EL (cell line): ENCODE measurements around the gene HOXC10.

Experiments
- DNase-seq: peaks from one replicate; pipeline ENCODE4 v3.0.0-alpha.2; 2016

The HOXC10 gene

DNA sequence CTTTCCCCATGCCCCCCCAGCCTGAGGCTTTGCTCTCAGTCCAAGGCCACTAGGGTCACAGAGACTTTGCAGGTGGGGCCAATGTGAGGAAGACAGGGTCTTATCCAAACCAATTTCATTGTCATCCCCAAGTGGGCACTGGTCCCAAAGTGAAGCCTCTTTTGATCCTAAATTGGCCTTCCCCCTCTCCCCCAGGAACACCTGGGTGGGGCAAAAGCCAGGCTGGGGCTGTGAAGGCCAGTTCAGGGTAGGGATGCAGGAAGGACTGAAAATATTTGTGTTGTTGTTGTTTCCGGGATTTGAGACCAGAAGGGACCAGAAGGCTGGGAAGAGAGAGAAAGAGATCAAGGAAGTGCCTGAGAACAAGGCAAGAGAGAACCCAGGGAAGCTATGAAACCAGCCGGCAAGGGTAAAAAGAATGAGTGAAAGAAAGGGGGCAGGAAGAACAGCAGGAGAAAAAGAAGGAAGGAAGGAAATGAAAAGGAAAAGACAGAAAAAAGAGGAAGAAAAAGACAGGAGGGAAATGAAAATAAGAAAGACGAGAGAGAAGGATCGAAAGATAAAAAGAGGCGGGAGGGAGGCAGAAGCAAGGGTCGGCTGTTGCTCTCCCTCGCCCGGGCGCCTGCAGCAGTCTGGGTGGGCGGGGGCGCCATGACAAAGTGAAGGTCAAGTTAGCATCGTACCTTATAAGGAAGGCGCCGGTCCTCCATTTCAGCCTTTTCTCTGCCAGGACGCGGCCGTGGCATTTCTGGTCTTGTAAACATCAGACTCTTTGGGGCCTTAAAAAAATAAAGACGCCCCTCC is 19.5 kb upstream of the HOXC10 start:
- peak; percentile 81 for DNase-seq

DNA sequence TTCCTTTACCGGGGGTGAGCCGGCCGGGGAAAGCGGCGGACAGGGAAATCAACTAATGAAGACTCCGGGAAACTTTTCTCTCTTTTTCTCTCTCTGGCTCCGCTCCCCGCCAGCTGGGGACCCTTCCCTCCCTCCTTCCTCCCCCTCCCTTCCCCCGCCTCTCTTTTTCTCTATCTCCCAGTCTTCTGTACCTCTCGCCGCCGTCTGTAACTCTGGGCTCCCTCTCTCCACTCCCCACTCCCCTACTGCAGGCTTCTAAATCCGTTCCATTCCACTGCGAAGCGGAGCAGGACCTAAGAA is 18.9 kb upstream of the HOXC10 start:
- no peak for DNase-seq

DNA sequence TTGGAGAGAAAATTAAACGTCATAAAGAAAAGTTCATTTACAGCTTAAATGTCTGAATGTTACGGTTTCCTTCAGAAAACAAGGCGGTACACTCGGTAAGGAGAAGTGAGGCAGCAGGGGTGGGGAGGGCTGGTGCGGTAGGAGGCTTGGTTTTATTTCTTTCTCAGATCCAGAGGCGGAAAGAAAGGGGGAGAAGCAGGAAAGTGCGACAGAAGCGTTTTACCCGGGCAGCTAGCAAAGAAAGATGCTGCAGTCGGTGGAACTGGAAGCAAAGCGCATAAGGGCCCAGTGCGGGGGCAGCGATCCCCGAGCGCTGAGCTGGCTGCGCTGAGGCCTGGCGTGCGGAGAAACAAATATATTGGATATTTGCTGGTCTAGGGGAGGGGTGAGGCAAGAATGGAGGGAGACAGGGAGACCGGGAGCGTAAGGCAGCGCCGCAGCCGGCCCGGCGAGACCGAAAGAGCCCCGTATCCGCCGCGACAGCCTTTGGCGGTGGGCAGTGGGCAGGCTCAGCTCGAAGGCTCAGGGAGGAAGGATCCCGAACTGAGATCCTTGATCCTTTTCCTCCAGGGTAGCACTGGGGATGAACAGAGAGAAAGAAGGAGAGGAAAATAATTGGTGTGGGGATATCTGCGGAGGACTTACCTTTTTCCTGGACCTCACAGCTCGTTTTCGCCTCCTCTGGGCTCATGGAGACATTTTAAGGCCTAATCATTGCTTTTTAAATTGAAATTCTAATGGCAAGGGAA is 18.4 kb upstream of the HOXC10 start:
- DNase-seq: peak; percentile 54

DNA sequence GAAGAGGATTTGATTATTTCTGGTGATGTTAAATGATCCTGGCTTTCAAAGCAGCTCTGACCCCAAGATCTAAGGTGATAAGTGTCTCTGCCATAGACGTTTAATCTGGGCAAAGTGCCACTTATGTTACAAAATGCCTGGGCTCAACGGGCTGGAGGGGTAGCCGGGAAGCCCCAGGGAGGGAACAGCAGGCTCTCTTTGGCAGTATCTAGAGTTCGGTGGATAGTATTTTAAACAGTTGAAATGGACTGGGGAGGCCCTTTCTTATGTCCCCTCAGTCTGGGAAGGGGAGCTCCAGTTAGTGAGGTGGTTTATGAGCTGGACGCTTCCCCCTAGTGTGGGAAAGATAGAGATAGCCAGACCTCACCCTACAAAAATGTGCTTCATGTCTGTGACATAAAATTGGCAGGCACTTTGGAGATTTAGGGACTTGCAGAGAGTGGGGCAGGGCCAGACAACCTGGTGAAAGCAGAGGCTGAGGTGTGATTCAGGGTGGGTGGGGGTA is 17.5 kb upstream of the HOXC10 start:
- peak; percentile 71 for DNase-seq

DNA sequence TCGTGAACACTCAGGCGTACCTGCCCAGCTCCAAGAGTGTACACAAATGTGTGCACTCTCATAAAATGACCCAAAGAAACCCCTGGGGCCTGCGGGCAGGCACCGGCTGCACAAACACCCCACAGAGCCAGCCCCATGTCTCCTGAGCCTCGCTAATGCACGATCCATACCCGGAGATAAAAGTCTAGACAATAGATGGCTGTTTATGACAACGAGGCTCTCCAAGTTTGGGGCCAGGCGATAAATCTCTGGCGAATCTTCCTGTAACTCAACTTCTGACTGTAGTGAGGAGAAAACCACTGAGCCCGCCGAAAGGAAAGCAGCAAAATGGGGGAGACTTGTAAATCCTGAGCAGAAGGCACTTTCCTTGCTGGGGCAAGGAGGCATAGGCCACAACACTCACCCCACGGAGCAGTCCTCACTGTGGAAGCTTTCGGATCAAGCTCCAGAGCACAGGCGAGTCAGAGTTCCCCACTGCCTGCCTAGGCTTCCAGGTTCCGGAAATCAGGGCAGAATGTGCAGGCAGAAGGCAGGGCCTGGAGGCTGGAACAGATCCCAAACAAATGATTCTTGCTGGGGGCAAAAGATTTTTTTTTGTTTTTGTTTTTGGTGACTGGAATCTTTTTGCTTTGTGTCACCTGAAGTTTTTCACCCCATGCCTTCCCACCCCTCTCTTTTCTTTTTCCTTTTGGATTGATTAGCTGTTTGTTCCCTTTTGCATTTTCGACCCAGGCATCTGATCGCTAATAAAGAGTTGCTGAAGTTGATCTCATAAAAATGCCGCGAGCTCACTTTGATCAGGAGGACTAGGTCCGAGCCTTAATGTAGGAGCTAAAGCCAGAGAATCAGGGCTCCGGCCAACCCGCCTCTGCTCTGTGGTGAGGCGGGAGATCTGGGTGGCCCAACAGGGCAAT is 16.5 kb upstream of the HOXC10 start:
- peak; percentile 59 for DNase-seq

DNA sequence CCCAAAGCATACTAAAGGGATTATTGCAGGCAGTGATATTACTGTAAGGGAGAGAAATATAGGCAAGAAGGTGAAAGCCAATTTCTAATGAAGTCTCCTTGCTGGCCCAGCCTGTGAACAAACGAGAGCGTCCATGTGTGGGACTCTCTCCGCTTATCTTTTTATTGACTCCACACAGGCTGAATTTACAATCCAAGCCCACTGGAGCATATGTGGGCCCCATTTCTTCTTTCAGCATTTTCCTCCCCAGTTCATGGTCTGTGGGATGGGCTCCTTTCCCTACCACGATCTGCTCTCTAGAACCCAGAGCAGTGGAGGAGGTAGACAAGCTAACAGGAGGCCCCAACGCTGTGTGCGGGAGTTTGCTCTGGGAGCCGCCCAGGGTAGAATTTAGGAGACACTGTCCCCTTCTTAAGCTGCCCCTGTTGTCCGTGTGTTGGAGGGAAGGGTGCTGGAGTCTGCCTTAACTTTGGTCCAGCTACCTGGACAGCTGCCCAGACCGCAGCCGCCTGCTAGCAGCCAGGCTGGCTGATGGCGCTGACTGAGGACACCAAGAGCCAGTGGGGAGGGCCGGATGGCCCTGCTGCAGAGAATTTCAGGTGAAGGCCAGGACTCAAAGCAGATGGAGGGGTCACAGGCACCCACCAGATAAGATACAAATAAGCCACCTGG is 15.2 kb upstream of the HOXC10 start:
- DNase-seq: no peak

DNA sequence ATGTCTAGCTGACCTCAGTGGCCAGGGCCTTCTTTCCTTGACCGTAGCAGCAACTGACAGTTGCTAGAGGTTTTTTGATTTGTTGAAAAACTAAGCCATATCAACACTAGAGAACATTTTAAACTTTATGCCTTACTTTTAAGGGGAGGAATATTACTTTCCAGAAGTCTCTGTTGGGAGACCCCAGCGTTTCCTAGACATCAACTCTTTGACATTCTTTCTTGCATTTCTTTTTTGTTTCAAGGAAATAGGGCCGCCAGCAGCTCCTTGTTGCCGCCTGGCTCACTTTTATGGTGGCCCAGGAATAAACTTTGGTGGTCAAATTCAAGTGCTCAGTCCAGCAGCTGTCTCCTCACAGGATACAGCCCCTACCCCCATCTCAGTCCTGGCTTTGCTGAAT is 14.5 kb upstream of the HOXC10 start:
- DNase-seq: no peak

DNA sequence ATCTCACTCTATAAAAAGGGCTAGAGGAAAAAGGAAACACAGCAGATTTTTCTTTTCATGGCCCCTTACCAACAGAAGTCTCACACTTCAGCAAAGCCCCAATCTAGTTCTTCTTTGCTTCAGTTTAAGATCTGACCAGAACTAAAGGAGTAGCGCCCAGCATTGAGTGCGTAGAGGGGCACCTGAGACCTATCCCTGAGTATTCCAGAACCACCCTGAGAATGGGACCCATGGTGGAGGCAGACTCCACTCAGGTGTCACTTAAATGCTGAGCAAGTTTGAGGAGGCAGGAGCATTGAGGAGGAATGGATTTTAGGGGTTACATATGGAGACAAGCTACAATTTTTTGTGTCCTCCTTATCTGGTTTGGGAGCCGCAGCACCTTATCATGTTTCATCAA is 13.8 kb upstream of the HOXC10 start:
- no peak for DNase-seq

DNA sequence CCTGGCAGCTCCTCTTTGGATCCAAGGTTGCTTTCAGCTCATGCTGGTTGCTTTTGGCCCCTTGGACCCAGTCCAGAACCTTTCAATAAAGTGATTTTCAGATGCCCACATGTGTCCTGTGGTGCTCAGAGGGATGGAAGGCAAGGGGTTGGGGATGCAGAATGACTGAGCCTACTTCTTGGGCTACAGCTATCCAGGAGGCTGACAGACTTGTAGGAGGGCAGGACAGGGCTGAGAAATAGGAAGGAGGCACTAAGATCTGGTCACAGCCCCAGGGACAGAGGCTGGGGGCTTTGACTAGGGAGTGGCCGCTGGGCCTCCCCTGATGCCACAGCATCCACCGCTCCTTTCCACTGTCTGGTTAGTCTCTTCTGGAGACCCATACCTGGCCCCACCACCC is 13.3 kb upstream of the HOXC10 start:
- no peak for DNase-seq

DNA sequence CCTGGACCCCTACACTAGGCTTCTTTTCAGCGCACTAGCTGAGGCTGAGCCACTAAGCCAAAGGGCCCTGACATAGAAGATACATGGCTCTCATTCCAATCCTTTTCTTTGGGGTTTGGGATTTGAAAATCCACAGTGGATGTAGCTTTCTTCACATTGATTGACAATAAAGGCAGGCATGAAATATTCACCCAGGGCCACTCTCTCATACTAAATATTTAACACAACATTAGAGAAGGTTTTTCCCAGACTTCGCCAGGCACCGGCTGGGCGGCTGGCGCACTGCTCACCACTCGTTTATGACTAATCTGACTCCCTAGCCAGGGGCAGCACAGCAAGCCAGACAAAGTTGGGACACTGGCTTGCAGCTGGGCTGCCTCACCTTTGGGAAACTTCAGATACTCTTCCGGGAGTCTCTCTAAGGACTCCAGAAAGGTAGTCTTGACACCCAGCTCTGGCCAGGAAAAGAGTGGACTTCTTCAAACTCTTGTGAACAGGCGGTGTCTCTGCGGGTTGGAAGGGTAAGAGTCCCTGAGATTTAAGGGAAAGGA is 12.7 kb upstream of the HOXC10 start:
- peak; percentile 64 for DNase-seq

DNA sequence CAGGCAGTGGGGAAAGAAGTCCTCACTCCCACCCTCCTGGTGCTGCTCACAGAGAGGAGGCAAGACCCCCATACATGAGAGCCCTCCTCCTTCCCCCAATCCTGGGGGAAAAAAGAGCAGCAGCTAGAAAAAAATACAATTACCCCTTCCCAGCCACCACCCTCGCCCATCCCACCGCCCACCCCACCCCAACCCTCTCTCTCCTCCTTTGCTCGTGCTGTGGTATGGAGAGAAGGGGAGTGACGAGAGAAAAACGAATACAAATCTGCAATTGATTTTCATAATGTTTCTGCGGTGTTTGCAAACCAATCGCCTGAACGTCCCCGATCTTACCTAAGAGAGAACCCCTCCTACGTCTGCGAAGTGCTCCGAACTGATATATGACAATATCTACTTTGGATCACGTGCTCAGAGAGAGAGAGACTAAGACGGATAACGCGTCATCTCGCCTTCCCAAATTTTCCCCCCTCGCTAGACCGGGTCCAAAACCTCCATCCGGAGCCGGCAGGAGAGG is 12.2 kb upstream of the HOXC10 start, which contains the start of gene HOXC11:
TSS of gene HOXC11 (plus strand) at position 405 of the 514 bp plus-strand sequence. CDS start 116 bp downstream, outside the sequence.
- peak; percentile 41 for DNase-seq

DNA sequence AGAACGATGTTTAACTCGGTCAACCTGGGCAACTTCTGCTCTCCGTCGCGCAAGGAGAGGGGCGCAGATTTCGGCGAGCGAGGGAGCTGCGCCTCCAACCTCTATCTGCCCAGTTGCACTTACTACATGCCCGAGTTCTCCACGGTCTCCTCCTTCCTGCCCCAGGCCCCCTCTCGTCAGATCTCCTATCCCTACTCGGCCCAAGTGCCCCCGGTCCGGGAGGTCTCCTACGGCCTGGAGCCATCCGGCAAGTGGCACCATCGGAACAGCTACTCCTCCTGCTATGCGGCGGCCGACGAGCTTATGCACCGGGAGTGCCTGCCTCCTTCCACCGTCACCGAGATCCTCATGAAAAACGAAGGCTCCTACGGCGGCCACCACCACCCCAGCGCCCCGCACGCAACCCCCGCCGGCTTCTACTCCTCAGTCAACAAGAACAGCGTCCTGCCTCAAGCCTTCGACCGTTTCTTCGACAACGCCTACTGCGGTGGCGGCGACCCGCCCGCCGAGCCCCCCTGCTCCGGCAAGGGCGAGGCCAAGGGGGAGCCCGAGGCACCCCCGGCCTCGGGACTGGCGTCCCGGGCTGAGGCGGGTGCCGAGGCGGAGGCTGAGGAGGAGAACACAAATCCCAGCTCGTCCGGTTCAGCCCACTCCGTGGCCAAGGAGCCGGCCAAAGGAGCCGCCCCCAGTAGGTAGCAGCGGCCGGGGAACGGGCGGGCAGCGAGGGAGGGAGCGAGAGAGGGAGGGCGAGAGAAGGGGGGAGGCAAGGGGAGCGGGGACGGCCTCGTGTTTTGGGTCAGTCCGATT is 11.5 kb upstream of the HOXC10 start:
- peak; percentile 63 for DNase-seq

DNA sequence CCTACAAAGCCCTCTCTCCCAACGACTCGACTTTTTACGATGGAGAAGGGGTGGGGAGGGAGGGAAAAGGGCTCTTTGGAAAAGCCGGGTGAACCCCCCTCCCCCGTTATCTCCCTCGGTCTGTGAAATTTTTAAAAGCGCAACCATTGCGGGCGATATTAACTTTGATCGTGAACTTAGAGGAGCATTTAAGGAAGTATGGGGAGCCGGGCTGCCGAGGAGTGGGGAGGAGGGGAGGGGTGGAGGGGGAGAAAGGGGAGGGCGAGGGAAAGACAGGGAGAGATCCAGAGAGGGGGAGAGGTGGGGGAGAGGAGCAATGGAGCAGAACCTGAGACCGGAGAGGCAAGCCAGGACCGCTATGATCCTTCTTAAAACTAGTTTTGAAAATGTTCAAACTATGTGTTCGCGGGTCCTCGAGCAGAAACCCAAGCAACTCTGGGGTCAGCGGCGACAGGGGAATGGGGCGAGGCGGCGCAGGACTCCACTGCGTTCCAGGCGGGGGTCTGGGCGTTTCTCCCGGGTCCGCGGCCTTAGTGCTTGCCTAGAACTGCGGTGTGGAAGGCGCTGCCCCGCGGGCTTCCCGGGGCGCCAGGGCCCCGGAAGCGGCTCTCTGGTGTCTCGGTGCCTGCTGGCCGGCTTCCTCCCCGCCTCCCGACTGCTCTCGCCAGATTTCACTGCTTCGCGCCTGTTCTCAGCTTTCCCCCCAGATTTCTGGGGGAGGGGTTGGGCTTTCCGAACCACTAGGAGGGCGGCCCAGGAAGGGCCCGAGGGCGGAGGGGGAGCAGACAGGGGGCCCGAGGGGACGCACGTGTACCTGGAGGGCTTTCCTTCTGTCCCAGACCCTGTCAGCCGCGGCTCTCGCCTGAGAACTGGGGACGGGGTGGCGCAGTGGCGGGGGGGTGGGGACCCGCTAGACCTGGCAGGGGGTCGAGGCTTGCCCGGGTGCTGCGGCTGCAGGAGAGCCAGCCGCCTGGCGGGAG is 10.6 kb upstream of the HOXC10 start, which contains the start of gene HOTAIR:
TSS of gene HOTAIR (minus strand) at position 871 of the 980 bp plus-strand sequence.
- peak; percentile 79 for DNase-seq

DNA sequence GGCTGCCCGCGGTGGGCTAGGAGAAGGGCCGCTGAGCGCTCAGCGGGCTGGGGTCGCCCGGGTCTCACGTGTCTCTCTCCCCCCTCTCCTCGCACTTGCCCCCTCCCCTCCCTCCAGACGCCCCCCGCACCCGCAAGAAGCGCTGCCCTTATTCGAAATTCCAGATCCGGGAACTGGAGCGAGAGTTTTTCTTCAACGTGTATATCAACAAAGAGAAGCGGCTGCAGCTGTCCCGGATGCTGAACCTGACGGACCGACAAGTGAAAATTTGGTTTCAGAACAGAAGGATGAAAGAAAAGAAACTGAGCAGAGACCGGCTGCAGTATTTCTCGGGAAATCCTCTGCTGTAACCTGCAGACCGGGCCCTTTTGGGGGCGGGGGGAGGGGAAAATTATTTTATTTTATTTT is 9.9 kb upstream of the HOXC10 start:
- DNase-seq: no peak

DNA sequence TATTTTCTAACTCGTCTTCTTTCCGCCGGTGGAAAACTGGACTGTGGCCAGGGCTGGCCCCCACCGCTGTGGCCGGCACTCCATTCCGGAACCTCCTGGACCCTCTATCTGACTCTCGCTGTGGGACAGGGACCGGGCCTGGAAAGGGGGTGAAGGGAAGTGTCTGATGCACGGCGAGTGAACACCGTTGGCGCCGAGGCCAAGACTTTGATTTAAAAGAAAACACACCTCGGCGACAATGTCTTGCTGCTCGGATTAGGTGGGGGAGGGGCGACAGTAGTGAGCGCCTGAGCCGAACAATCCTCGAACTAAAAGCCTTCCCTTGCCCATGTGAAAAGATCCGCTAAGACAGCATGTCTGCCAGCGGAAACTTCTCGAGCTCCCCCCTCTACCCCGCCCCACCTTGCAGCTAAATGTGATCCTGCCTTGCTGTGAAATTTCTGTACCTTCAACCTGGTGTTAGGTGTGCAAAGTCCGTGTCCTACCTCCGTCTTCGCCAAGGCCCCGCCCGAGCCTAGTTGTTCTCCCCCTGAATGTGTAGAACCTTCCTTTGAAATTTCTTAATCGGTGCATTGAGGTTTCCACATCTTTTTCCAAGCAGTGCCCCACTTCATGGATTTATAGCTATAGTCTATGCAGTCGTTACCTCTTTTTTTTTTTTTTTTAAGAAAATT is 9.3 kb upstream of the HOXC10 start:
- no peak for DNase-seq

DNA sequence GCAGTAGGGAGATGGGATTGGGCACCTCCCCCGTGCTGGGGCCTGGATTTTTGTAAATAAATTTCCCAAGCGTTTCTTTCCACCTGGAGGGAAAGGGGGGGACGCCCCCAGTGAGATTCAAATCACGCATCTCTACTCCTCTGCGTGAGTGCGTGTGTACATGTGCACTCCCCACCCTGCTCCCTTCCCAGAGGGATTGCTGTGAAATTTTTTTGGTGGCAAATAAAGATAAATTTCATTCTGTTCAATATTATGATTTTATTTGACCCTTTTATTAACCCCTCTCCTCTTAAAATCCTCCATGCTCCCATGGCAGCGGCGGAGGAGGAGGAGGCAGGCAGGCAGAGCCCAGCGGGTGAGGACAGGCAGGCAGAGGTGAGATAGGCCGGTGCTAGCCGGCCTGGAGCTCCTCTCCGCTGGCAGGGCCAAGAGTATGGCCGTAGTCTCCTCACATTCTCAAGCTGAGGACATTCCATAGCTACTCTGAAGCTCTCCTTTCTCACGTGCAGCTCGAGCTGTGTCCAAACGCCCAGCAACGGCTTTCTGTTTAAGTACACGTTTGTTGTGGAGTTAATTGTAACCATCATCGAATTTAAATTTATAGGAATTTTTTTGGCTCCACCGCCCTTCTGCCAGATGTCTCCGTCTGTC is 8.6 kb upstream of the HOXC10 start:
- DNase-seq: peak; percentile 63

DNA sequence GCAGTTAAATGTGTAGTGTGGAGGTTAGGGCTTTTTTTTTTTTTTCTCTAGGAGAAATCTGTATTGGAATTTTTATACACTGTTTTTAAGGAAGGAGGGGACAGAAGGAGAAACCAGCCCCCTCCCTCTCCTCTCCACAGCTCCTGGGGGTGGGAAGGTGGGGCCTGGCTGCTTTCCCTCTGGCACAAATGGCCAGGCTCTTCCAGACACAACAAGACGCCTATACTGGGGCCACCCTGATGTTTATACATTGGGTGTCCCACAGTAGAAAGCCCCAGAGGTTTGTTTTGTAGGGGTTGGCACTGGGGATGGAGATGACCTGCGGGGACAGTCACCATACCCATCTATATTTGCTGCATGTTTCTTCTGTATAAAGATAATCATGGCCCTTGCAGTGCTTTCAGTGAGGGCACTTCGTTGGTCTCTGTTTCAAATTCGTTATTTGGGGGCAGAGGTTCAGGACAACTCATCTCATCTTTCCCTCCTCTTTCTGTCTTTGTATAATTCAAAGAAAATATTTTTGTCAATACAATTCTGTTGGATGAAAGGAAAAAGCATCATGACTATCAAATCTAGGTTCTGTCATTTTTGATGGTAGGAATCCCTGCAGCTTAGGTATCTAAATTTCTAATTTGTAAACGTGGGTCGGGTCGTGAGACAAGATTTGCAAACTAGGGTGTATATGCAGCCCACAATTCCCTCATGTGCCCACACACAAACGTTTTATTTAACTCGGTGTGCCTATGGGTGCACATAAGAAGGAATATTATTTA is 7.9 kb upstream of the HOXC10 start:
- DNase-seq: peak; percentile 37
